GM19238 (cell line): ENCODE data around the gene MXRA7.
"Not testable (repeated sequence)": the region's sequence is repeated elsewhere in the genome, so short reads cannot be mapped to it uniquely, and the experiment has no call there.

Experiments used
- DNase-seq: peaks from one replicate; pipeline ENCODE4 v3.0.0; 2011; ENCODE audit warnings: low spot score; ENCODE audit not compliant: insufficient read length

Gene MXRA7

DNA sequence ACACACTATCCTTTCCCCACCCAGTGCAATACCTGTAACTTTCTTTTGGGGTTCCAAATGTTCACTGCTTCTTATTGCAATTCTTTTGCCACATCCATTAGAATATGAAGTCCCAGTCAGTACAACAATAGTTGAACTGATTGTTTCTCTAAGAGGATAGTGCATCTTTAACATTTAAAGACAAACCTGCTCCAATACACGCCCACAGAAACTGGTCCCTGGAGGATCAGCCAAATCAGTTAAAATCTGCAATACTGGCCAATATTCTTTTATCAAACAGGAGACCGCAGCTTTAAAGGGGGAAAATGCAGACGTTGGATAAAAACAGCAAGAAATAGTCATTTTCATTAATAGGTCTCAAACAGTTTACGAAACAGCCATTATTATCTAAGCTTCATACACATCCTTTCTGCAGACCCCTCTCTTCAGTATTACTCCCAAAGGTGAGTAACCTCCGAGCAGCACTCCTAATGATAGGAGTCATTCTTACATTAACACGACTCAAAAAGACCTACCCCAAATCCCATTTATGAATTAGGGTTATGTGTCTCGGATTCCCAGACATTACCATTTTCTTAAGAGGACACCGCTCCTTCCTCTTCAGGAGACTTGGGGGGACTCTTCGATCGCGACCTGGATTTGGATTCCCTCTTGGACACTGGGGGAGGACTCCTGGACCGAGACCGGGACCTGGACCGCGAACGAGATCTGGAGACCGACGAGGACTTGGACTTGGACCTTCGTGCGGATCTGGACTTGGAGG is 25.0 kb upstream of the MXRA7 start:
- DNase-seq = no peak

DNA sequence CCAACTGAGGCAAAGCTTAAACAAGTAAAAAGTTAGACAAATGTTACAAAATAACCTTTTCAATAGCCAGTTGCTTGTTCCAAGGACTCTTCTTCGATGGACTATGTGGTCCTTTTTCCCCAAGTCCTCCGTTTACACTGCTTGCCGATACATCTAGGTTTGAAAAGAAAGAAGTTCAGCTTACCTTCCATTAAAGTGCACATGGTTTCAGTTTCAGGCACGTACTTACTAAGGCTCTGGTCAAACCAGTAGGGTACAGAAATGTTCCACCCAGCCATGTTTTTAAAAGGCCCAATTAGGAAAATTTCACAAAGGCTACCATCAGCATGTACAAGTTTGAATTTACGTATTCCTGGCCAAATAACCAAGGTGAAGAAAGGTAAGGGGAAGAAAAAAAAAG is 24.2 kb upstream of the MXRA7 start:
- DNase-seq = no peak

- DNase-seq = no peak
Observed at GRCh38 chr17:76734080-76734840, 23.5 kb upstream of the MXRA7 start.

- DNase-seq = no peak
Observed at GRCh38 chr17:76733618-76733957, 22.8 kb upstream of the MXRA7 start.

DNA sequence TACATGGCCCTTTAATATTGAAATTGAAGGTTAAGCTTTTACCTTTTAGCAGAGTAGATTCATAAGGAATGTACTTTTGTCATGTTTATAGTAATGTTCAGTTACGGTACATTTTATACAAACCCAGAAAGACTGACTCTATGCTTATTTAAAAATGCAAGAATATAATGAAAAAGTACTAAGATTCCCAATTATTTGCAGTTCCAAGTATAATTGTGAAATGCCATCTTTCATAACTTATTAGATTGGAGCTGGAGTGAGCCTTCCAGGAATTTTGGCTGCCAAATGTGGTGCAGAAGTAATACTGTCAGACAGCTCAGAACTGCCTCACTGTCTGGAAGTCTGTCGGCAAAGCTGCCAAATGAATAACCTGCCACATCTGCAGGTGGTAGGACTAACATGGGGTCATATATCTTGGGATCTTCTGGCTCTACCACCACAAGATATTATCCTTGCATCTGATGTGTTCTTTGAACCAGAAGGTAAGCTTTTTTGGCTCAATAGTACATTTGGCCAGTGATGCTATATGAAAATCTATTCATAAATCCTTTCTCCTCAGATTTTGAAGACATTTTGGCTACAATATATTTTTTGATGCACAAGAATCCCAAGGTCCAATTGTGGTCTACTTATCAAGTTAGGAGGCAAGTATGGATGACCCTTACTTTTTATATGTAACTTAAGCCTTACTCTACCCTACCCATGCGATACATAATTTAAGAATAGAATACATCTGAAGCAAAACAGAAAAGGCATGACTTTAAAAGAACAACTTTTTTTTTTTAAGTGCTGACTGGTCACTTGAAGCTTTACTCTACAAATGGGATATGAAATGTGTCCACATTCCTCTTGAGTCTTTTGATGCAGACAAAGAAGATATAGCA is 22.2 kb upstream of the MXRA7 start:
- no peak for DNase-seq

DNA sequence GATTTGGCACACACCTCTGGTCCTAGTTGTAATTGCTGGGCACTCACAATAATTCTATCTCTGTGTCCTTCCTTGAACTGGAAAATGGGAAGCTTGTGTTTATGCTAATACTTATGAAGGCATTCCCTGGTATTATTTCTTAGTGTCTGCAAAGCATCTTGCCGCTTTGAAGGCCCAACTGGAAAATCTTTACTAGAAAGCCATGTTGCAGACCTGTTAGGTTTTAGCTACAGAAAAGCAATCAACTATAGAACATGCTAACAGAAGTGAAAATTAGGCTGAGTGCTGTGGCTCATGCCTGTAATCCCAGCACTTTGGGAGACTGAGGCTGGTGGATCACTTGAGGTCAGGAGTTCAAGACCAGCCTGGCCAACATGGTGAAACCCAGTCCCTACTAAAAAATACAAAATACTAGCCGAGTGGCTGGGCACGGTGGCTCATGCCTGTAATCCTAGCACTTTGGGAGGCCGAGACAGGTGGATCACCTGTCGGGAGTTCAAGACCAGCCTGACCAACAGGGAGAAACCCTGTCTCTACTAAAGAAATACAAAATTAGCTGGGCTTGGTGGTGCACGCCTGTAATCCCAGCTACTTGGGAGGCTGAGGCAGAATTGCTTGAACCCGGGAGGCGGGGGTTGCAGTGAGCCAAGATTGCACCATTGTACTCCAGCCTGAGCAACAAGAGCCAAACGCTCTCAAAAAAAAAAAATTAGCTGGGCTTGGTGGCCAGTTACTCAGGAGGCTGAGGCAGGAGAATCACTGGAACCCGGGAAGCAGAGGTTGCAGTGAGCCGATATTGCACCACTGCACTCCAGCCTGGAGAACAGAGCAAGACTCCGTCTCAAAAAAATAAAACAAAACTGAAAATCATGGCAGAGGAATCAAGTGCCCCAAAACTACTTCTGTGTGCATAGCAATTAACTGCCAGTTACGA is 21.3 kb upstream of the MXRA7 start:
- DNase-seq = not testable (repeated sequence)

DNA sequence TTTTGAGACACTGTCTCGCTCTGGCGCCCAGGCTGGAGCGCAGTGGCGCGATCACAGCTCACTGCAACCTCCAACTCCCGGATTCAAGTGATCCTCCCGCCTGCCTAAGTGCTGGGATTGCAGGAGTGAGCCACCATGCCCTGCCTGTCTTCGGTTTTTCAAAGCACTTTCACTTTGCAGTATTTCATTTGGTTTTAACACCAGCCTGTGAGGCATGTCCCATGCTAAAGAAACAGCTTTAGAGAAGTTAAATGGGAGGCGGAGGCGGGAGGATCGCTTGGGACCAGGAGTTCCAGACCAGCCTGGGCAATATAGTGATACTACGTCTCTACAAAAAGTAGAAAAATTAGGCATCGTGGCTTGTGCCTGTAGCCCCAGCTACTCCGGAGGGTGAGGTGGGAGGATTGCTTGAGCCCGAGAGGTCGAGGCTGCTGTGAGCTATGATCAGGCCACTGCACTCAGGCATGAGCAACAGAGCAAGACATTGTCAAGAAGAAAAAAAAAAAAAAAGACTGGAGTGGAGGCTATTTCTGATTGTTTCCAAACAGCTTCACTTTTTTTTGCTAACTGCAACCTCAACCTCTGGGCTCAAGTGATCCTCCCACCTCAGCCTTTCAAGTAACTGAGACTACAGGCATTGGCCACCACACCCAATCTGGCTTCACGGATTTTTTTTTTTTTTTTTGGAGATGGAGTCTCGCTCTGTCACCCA is 17.1 kb upstream of the MXRA7 start:
- no peak for DNase-seq

- peak; percentile 65 for DNase-seq
Observed at GRCh38 chr17:76726776-76727718, 16.3 kb upstream of the MXRA7 start, which contains the start of gene METTL23. Gene METTL23 (plus strand): TSS chr17:76726839. CDS start chr17:76729711, 2,872 bp downstream.

- peak; percentile 89 for DNase-seq
Observed at GRCh38 chr17:76726231-76726775, 15.5 kb upstream of the MXRA7 start, which contains the start of gene JMJD6. Gene JMJD6 (minus strand): TSS chr17:76726606. CDS start chr17:76726475, 131 bp downstream.

DNA sequence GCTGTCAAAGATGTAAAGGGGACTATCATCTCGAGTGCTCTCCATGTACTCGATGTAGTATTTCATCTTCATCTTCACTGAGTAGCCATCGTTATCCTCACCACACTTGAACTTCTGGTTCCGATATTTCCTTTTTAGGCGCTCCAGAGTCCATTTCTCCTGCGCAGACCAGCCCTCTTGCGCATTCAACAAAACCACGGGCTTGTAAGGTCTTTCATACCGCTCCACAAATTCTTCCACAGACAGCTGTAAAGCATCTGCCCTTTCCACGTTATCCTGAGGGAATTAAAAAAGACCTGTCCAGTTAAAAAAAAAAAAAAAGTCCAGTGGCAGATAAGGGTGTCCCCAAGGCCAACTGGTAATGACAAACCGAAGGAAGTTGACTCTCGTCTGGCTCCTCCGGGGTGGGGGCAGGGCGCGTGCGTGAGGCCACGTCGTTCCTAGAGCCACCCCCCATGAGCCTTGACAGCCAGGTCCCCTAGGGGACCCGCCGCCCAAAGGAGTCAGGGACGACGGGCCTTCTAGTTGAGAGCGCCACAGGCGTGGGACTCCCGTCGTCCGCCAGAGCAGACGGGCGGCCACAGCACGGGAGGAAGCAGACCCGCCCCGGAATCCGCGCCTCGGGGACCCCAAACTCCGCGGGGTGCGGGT is 14.9 kb upstream of the MXRA7 start:
- DNase-seq = peak; percentile 53

DNA sequence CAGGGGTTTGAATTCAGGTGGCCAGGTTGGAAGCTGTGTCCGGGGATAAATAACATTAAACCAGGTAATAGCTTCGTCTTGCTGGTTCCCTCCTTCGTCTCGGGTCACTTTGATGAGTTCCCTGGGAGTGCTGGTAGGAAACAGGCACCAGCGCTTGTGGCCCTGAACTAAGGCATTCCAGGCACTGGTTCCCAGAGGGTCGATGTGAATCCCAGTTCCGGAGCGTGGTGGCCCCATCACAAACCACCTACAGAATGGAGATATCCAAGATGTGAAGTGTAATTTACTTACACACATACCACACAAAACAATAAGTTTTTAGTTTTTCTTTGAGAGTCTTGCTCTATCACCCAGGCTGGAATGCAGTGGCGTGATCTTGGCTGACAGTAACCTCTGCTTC is 13.0 kb upstream of the MXRA7 start:
- DNase-seq = no peak

- not testable (repeated sequence) for DNase-seq
Observed at GRCh38 chr17:76722977-76723376, 12.2 kb upstream of the MXRA7 start.

- no peak for DNase-seq
Observed at GRCh38 chr17:76722279-76722678, 11.5 kb upstream of the MXRA7 start.

GRCh38 chr17:76721463-76721862 is 10.7 kb upstream of the MXRA7 start:
- DNase-seq = no peak

GRCh38 chr17:76720941-76721340 is 10.2 kb upstream of the MXRA7 start:
- no peak for DNase-seq

DNA sequence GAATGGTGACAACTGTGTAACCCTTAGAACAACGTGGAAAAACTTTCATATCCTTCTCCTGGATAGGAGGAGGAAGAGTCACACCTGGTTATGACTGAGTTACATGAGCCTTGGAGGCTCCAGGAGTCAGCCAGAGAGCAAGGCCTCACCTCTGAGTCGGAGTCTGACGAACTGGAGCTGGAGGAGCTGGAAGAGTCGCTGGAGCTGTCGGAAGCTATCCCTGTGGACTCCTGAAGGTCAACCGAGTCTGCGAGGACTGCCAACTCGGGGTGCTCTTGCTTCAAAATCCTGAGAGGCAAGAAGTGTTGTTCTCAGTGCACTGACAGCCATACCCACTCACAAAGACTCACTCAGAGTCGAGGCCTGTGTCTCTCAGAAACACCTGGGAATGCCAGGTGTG is 9.4 kb upstream of the MXRA7 start:
- no peak for DNase-seq

DNA sequence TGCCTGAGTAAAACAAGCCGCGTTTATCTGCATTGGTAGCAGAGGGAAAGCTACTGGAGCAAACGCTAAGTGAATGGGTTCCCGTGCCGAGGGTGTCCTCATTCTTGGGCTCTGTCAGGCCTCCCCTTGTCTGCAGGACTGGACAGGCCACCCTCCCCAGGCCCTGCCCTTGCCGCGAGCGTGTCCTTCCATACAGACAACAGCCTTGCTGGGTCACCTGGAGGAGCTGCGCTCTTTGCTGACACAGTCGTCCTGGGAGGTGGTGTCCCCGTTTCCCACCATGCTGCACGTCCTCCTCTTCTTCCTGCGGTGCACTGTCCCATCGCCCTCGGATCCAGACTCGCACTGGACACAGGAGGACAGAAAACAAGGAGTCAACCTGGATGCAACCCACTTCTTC is 7.8 kb upstream of the MXRA7 start:
- no peak for DNase-seq

DNA sequence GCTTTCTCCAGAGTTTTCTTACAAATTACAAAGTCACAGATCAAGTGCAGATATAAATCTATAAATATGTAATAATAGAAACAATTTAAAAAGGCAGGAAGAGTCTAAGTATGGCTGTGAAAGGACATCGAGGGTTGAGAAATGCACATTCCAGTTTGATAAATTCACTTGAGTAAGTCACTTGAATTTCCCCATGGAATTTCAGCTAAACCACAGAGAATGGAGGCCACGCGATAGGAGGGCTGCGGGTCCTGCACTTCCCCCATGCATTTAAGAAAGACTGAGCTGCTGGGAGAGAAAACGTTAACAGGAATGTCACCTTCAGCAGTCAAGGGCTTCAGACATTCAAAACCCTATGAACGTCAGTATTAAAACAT is 6.1 kb upstream of the MXRA7 start:
- no peak for DNase-seq
